Measurements from ENCODE around the gene ALCAM.

ALCAM gene

GRCh38 chr3:105564546-105565288 is 198.0 kb downstream of the ALCAM start:
- DNase-seq, result no peak
- Mint-ChIP-seq H3K27ac (no peak overlapping the region), H3K36me3 (ENCODE audit: low read depth) (peaks cover 25% of the 10 kb centered on the region), H3K4me1 (no peaks in the 10 kb centered on the region), H3K4me3 (no peak overlapping the region), H3K27me3 (ENCODE audit: low read depth, poor library complexity) (no peaks in the 10 kb centered on the region), H3K9me3 (no peaks in the 10 kb centered on the region)
- TF ChIP-seq, protein P1, sequence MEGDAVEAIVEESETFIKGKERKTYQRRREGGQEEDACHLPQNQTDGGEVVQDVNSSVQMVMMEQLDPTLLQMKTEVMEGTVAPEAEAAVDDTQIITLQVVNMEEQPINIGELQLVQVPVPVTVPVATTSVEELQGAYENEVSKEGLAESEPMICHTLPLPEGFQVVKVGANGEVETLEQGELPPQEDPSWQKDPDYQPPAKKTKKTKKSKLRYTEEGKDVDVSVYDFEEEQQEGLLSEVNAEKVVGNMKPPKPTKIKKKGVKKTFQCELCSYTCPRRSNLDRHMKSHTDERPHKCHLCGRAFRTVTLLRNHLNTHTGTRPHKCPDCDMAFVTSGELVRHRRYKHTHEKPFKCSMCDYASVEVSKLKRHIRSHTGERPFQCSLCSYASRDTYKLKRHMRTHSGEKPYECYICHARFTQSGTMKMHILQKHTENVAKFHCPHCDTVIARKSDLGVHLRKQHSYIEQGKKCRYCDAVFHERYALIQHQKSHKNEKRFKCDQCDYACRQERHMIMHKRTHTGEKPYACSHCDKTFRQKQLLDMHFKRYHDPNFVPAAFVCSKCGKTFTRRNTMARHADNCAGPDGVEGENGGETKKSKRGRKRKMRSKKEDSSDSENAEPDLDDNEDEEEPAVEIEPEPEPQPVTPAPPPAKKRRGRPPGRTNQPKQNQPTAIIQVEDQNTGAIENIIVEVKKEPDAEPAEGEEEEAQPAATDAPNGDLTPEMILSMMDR (IDR thresholded peaks at IDR 0.05), result no peak

DNA sequence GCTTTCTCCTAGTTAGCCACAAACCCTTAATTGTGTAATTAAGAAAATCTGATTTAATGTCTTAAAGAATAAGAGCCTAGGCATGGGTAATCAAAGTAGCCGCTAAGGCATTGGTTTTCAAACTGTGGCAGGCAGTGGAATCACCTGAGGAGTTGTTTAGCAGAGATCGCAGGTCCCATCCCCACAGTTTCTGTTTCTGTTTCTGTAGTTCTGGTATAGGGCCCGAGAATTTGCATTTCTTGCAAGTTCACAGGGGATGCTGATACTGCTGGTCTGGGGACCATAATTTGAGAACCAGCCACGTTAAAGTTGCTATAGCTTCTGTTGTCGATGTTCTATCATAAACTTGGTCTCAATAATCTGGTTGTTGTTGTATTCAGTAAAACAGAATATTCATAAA is 204.3 kb downstream of the ALCAM start:
- TF ChIP-seq, protein P1 (IDR thresholded peaks at IDR 0.05), result no peak
- H3K4me1 Mint-ChIP-seq, result no peaks in the 10 kb centered on the region
- DNase-seq, result no peak
- no peak overlapping the region for H3K27ac Mint-ChIP-seq
- H3K27me3 Mint-ChIP-seq (ENCODE audit: low read depth, poor library complexity), result no peaks in the 10 kb centered on the region
- no peak overlapping the region for H3K4me3 Mint-ChIP-seq
- no peaks in the 10 kb centered on the region for H3K9me3 Mint-ChIP-seq
- peaks cover 11% of the 10 kb centered on the region for H3K36me3 Mint-ChIP-seq (ENCODE audit: low read depth)

DNA sequence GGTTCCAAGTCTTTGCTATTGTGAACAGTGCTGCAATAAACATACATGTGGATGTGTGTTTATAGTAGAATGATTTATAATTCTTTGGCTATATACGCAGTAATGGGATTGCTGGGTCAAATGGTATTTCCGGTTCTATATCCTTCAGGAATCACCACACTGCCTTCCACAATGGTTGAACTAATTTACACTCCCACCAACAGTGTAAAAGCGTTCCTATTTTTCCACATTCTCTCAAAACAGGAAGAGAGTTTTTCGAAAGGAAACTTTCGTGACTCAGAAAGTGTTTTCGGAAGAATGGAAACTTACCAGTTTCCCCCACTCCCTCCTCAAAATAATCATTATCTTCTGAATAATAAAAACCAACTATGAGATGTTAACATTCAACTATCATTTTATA is 205.8 kb downstream of the ALCAM start:
- Mint-ChIP-seq H3K27me3 (ENCODE audit: low read depth, poor library complexity) (no peaks in the 10 kb centered on the region), H3K27ac (no peak overlapping the region), H3K36me3 (ENCODE audit: low read depth) (peaks cover 11% of the 10 kb centered on the region), H3K4me1 (no peaks in the 10 kb centered on the region), H3K9me3 (no peaks in the 10 kb centered on the region), H3K4me3 (no peak overlapping the region)
- TF ChIP-seq, protein P1 (IDR thresholded peaks at IDR 0.05), result no peak
- no peak for DNase-seq

GRCh38 chr3:105579439-105579838 is 212.7 kb downstream of the ALCAM start:
- H3K27me3 Mint-ChIP-seq (ENCODE audit: low read depth, poor library complexity), result peaks cover 3% of the 10 kb centered on the region
- TF ChIP-seq, protein P1 (IDR thresholded peaks at IDR 0.05), result no peak
- DNase-seq, result no peak
- H3K4me3 Mint-ChIP-seq, result no peak overlapping the region
- H3K9me3 Mint-ChIP-seq, result peaks cover 15% of the 10 kb centered on the region
- no peak overlapping the region for H3K27ac Mint-ChIP-seq
- no peaks in the 10 kb centered on the region for H3K36me3 Mint-ChIP-seq (ENCODE audit: low read depth)
- H3K4me1 Mint-ChIP-seq, result no peaks in the 10 kb centered on the region

- H3K36me3 Mint-ChIP-seq (ENCODE audit: low read depth), result no peaks in the 10 kb centered on the region
- no peaks in the 10 kb centered on the region for H3K4me1 Mint-ChIP-seq
Observed at GRCh38 chr3:105580296-105580965, 213.7 kb downstream of the ALCAM start.

More at GRCh38 chr3:105580296-105580965, 213.7 kb downstream of the ALCAM start:
- H3K27me3 Mint-ChIP-seq (ENCODE audit: low read depth, poor library complexity), result peaks cover 3% of the 10 kb centered on the region
- DNase-seq, result no peak
- H3K4me3 Mint-ChIP-seq, result no peak overlapping the region
- TF ChIP-seq, protein P1 (IDR thresholded peaks at IDR 0.05), result no peak
- peaks cover 15% of the 10 kb centered on the region for H3K9me3 Mint-ChIP-seq
- no peak overlapping the region for H3K27ac Mint-ChIP-seq
